Anterior cingulate cortex (tissue), 58 donors: ENCODE measurements around the gene ZGRF1.
"Not testable (repeated sequence)": the region's sequence is repeated elsewhere in the genome, so short reads cannot be mapped to it uniquely, and the experiment has no call there.

Experiments used
- DNase-seq, 58 donors: peaks; one replicate each; lab custom pipeline; 2025; lab: John Stamatoyannopoulos, UW

ZGRF1 gene

GRCh38 chr4:112644595-112645535, 8.2 kb upstream of the ZGRF1 start:
- not testable (repeated sequence) for DNase-seq

- no peak for DNase-seq
Measured at GRCh38 chr4:112642526-112642925, 5.8 kb upstream of the ZGRF1 start.

GRCh38 chr4:112637552-112637866, 800 bp upstream of the ZGRF1 start:
- no peak for DNase-seq

GRCh38 chr4:112633477-112634235, 3.1 kb downstream of the ZGRF1 start:
- peak in 3 of 58 donors; percentile 1 to 14 (median 8) for DNase-seq

- no peak for DNase-seq
Measured at GRCh38 chr4:112626228-112626627, 10.5 kb downstream of the ZGRF1 start.

- DNase-seq = no peak
Measured at GRCh38 chr4:112616984-112617383, 19.7 kb downstream of the ZGRF1 start.

- DNase-seq = not testable (repeated sequence)
Measured at GRCh38 chr4:112612814-112613213, 23.9 kb downstream of the ZGRF1 start.

- DNase-seq = peak in 38 of 58 donors; percentile 0 to 63 (median 14)
Measured at GRCh38 chr4:112604589-112604988, 32.1 kb downstream of the ZGRF1 start.

GRCh38 chr4:112594993-112595392, 41.7 kb downstream of the ZGRF1 start:
- no peak for DNase-seq

GRCh38 chr4:112593438-112594133, 43.1 kb downstream of the ZGRF1 start:
- DNase-seq = no peak

- no peak for DNase-seq
Measured at GRCh38 chr4:112592717-112593116, 44.0 kb downstream of the ZGRF1 start.

GRCh38 chr4:112591593-112591992, 45.1 kb downstream of the ZGRF1 start:
- no peak for DNase-seq

- DNase-seq = no peak
Measured at GRCh38 chr4:112589206-112589605, 47.5 kb downstream of the ZGRF1 start.

- no peak for DNase-seq
Measured at GRCh38 chr4:112585977-112586736, 50.6 kb downstream of the ZGRF1 start.

- DNase-seq = no peak
Measured at GRCh38 chr4:112567536-112567935, 69.2 kb downstream of the ZGRF1 start.

- DNase-seq = no peak
Measured at GRCh38 chr4:112564706-112565270, 71.9 kb downstream of the ZGRF1 start.

- DNase-seq = no peak
Measured at GRCh38 chr4:112563431-112564200, 73.1 kb downstream of the ZGRF1 start.

- no peak for DNase-seq
Measured at GRCh38 chr4:112562254-112562879, 74.3 kb downstream of the ZGRF1 start.

GRCh38 chr4:112560084-112560483, 76.6 kb downstream of the ZGRF1 start:
- DNase-seq = no peak
